C4-2B (cell line): ENCODE measurements around the gene SLAMF6.

Source experiments
- CTCF ChIP-seq: fragments of 450-650 bp; conservative IDR thresholded peaks from 2 replicates; pipeline ENCODE4 v1.5.1; 2017; ENCODE audit warnings: mild to moderate bottlenecking
- ZFX ChIP-seq: fragments of 450-650 bp; IDR thresholded peaks from 2 replicates; pipeline ENCODE4 v1.6.1; 2017

- TF ChIP-seq CTCF (no peak), ZFX (no peak)
Observed at GRCh38 chr1:160451859-160452232, 71.2 kb downstream of the SLAMF6 start.
